Esophagus squamous epithelium (tissue), 5 donors: ENCODE data around the gene AHRR. TPM values are rescaled to one million over a fixed set of nuclear protein-coding genes. Genes with fewer than 3 reads are reported as not detected.
A peak's percentile ranks its signal among the peaks of the same experiment; 100 is the strongest.

ENCODE experiments used
- DNase-seq: peaks from one replicate; lab custom pipeline; 2025; lab: John Stamatoyannopoulos, UW
- H3K27ac ChIP-seq, 4 donors: fragments of 200-600 bp; sonication (generic); one replicate each; pipeline ENCODE4 v1.5.1; 2016 to 2019; ENCODE audit warnings: mild to moderate bottlenecking in 1 of 4
- H3K27me3 ChIP-seq, 4 donors: fragments of 200-600 bp; sonication (generic); 1 replicate in 3 of 4; 2 replicates in 1 of 4; pipeline versions ENCODE4 v1.5.1 to v1.6.0; 2017 to 2021; ENCODE audit warnings: antibody characterized with exemption in 1 of 4
- H3K36me3 ChIP-seq, 3 donors: fragments of 200-600 bp; sonication (generic); one replicate each; pipeline ENCODE4 v1.5.1; 2016 to 2019
- H3K4me1 ChIP-seq, 3 donors: fragments of 200-600 bp; sonication (generic); one replicate each; pipeline ENCODE4 v1.5.1; 2017 to 2019
- H3K4me3 ChIP-seq, 4 donors: fragments of 200-600 bp; sonication (generic); 1 replicate in 3 of 4; 2 replicates in 1 of 4; pipeline ENCODE4 v1.5.1; 2016 to 2019; ENCODE audit warnings: mild to moderate bottlenecking in 2 of 4, moderate library complexity in 1 of 4
- H3K9me3 ChIP-seq, 3 donors: fragments of 200-600 bp; sonication (generic); one replicate each; pipeline ENCODE4 v1.5.1; 2016 to 2019
- POLR2A ChIP-seq, 4 donors: fragments of 450-650 bp; IDR thresholded peaks; one replicate each; pipeline ENCODE4 v1.6.1; 2017; ENCODE audit warnings: antibody characterized with exemption in 4 of 4, mild to moderate bottlenecking in 4 of 4, moderate library complexity in 3 of 4
- WGBS, 2 donors: methylation state at CpG; one replicate each; pipeline ENCODE4 v1.1.5; 2018; 5-methylcytosine and 5-hydroxymethylcytosine counted together
- intact Hi-C: fragments of 100-400 bp; cut with DNase I; formaldehyde crosslinking; loops from one replicate; pipeline ENCODE4 v1.15.0; 2022
- total RNA-seq, 4 donors: library from RNA; depleted of rRNA; stranded (reverse); fragments of >200 nt; gene quantifications; one replicate each; pipeline ENCODE4 v1.1.0, GENCODE V29; 2016
- TF ChIP-seq, protein P1 (sequence below), 6 experiments: fragments of 450-650 bp in 4 of 6; fragments of 200-600 bp in 2 of 6; sonication (generic) in 2 of 6; IDR thresholded peaks; one replicate each; pipeline ENCODE4 v1.5.1; 2016 to 2019; ENCODE audit warnings: antibody characterized with exemption in 6 of 6, mild to moderate bottlenecking in 4 of 6, moderate library complexity in 4 of 6
- donor health status: DM: yes; HTN: yes; CAD: no.

Gene AHRR
- total RNA-seq, 4 donors from 2014 or later: 0.66 to 1.5 (median 1.1) TPM

DNA sequence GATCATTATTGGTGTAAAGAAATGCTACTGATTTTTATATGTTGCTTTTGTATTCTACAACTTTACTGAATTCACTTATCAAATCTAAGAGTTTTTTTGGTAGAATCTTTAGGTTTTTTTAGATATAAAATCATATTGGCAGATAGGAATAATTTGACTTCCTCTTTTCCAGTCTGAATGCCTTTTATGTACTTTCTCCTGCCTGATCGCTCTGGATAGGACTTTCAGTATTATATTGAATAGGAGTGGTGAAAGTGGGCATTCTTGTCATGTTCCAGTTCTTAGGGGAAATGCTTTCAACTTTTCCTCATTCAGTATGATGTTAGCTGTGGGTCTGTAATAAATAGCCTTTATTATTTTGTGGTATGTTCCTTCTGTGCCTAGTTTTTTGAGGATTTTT lies 8.3 kb downstream of the AHRR start:
- TF ChIP-seq, protein P1, sequence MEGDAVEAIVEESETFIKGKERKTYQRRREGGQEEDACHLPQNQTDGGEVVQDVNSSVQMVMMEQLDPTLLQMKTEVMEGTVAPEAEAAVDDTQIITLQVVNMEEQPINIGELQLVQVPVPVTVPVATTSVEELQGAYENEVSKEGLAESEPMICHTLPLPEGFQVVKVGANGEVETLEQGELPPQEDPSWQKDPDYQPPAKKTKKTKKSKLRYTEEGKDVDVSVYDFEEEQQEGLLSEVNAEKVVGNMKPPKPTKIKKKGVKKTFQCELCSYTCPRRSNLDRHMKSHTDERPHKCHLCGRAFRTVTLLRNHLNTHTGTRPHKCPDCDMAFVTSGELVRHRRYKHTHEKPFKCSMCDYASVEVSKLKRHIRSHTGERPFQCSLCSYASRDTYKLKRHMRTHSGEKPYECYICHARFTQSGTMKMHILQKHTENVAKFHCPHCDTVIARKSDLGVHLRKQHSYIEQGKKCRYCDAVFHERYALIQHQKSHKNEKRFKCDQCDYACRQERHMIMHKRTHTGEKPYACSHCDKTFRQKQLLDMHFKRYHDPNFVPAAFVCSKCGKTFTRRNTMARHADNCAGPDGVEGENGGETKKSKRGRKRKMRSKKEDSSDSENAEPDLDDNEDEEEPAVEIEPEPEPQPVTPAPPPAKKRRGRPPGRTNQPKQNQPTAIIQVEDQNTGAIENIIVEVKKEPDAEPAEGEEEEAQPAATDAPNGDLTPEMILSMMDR (IDR thresholded peaks at IDR 0.05): no peak
- no peak for TF ChIP-seq POLR2A (IDR thresholded peaks at IDR 0.05)
- Histone ChIP-seq H3K9me3 (no peaks in the 10 kb centered on the region), H3K4me3 (no peak overlapping the region), H3K4me1 (peaks cover 0 to 4% (median 0%) of the 10 kb centered on the region in 3 donors), H3K27me3 (peaks cover 0 to 18% (median 0%) of the 10 kb centered on the region in 4 donors), H3K36me3 (no peaks in the 10 kb centered on the region), H3K27ac (no peak overlapping the region)
- intact Hi-C loops: no loop called here
- 60 to 74% methylated on average over 1 of the region's 1 CpG for WGBS, 2 donors
- no peak for DNase-seq

GRCh38 chr5:332843-333242 lies 11.3 kb downstream of the AHRR start:
- no peaks in the 10 kb centered on the region for H3K36me3 ChIP-seq
- H3K27me3 ChIP-seq: peaks cover 0 to 6% (median 0%) of the 10 kb centered on the region in 4 donors
- no peak for DNase-seq
- H3K9me3 ChIP-seq: no peaks in the 10 kb centered on the region
- no peak overlapping the region for H3K4me3 ChIP-seq
- no peak overlapping the region for H3K27ac ChIP-seq
- intact Hi-C loops: no loop called here
- H3K4me1 ChIP-seq: no peaks in the 10 kb centered on the region
- TF ChIP-seq, protein P1 (IDR thresholded peaks at IDR 0.05): no peak
- whole genome bisulfite sequencing, 2 donors: 74 to 84% methylated on average over 5 of the region's 5 CpGs

GRCh38 chr5:333945-334344 lies 12.4 kb downstream of the AHRR start:
- Histone ChIP-seq H3K9me3 (no peaks in the 10 kb centered on the region), H3K27me3 (peaks cover 0 to 6% (median 0%) of the 10 kb centered on the region in 4 donors), H3K27ac (no peak overlapping the region), H3K4me1 (no peaks in the 10 kb centered on the region), H3K4me3 (no peak overlapping the region), H3K36me3 (no peaks in the 10 kb centered on the region)
- DNase-seq: no peak
- intact Hi-C loops: no loop called here
- 76 to 79% methylated on average over 2 of the region's 2 CpGs for WGBS, 2 donors
- no peak for TF ChIP-seq POLR2A (IDR thresholded peaks at IDR 0.05)
- TF ChIP-seq, protein P1 (IDR thresholded peaks at IDR 0.05): no peak

- no peak for DNase-seq
- intact Hi-C loops: no loop called here
- WGBS, 2 donors: 67 to 75% methylated on average over 1 to 3 of the region's 5 CpGs
These were observed 13.6 kb downstream of the AHRR start for GRCh38 chr5:334903-335739.

DNA sequence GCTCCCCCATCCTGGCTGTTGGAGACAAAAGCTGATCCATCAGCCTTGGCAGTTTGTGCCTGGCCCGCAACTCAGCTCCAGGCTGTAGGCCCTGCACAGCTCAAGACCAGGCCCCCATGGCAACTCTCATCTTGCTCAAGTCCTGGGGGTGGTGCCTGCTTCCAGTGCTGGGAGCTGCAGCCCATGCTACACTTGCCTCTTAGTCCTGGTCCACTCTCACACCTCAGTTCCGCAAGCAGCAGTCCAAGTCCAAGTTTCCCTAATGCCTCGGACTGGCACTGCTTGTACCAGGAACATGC lies 14.2 kb downstream of the AHRR start:
- no peak overlapping the region for H3K4me3 ChIP-seq
- no peaks in the 10 kb centered on the region for H3K4me1 ChIP-seq
- no peaks in the 10 kb centered on the region for H3K9me3 ChIP-seq
- WGBS, 2 donors: 100% methylated on average over 2 of the region's 3 CpGs
- no peak for DNase-seq
- H3K36me3 ChIP-seq: no peaks in the 10 kb centered on the region
- no peak for TF ChIP-seq POLR2A (IDR thresholded peaks at IDR 0.05)
- H3K27ac ChIP-seq: no peak overlapping the region
- H3K27me3 ChIP-seq: peaks cover 0 to 6% (median 0%) of the 10 kb centered on the region in 4 donors
- intact Hi-C loops: no loop called here

More at GRCh38 chr5:334903-335739, 13.6 kb downstream of the AHRR start:
- H3K27me3 ChIP-seq: peaks cover 0 to 6% (median 0%) of the 10 kb centered on the region in 4 donors
- no peaks in the 10 kb centered on the region for H3K4me1 ChIP-seq
- no peaks in the 10 kb centered on the region for H3K36me3 ChIP-seq
- no peaks in the 10 kb centered on the region for H3K9me3 ChIP-seq
- TF ChIP-seq POLR2A (IDR thresholded peaks at IDR 0.05): no peak
- no peak overlapping the region for H3K4me3 ChIP-seq
- no peak overlapping the region for H3K27ac ChIP-seq

DNA sequence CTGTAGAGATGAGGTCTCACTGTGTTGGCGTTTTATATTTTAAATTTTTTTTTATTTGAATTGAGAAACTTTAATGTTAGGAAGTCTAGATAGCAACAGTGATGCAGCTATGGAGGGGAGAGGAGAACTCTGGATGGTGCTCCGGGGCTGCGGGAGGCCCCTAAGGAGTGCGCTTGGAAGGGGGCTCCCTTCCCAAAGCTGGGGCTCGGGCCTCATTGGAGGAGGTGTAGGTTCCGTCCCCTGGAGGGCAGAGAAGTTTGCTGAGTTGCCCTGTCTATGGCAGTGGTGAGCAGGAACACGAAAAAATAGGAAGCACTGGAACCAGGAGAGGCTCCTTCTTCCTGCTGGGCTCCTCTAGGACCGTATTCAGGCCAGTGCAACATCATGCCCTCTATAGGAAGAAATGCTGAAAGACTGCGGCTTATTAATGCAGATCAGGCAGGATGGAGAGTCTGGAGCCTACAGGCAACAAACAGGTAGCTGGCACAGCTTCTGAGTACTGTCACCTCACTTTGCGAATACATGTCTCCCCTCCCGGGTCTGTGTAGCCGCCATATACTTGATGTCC lies 16.1 kb downstream of the AHRR start:
- TF ChIP-seq, protein P1 (IDR thresholded peaks at IDR 0.05): peak in 1 of 6 experiments; percentile 28
- TF ChIP-seq POLR2A (IDR thresholded peaks at IDR 0.05): no peak
- H3K4me1 ChIP-seq: no peaks in the 10 kb centered on the region
- peaks cover 0 to 6% (median 0%) of the 10 kb centered on the region in 4 donors for H3K27me3 ChIP-seq
- H3K36me3 ChIP-seq: no peaks in the 10 kb centered on the region
- H3K27ac ChIP-seq: no peak overlapping the region
- DNase-seq: no peak
- no peak overlapping the region for H3K4me3 ChIP-seq
- intact Hi-C loops: no loop called here
- WGBS, 2 donors: 68 to 71% methylated on average over 8 to 11 of the region's 12 CpGs
- no peaks in the 10 kb centered on the region for H3K9me3 ChIP-seq
